Psoas muscle (tissue), 8 donors: Measurements from ENCODE around the gene ARHGAP32. TPM values are rescaled to one million over a fixed set of nuclear protein-coding genes. Genes with fewer than 3 reads are reported as not detected.

Source experiments
- ATAC-seq, 4 donors: fragments of 200-7000 bp; cut with Tn5 transposase; one replicate each; pipeline ENCODE4 v1.9.1; 2020; ENCODE audit warnings: moderate library complexity in 3 of 4, mild to moderate bottlenecking in 2 of 4
- DNase-seq, 2 donors: peaks; one replicate each; pipeline ENCODE4 v3.0.0-alpha.2; 2020
- H3K27ac ChIP-seq: fragments of 200-600 bp; one replicate; pipeline ENCODE4 v1.8.0; 2022
- H3K27me3 ChIP-seq, 3 donors: fragments of 200-600 bp in 1 of 3; one replicate each; pipeline versions ENCODE4 v1.6.1 to v1.8.0; 2013 to 2022; ENCODE audit warnings: low read length in 2 of 3, mild to moderate bottlenecking in 2 of 3, moderate library complexity in 1 of 3; ENCODE audit not compliant: insufficient read depth in 3 of 3
- H3K36me3 ChIP-seq, 2 donors: fragments of 200-600 bp in 1 of 2; one replicate each; pipeline versions ENCODE4 v1.6.1 to v1.8.0; 2013 to 2022; ENCODE audit warnings: low read depth in 1 of 2, mild to moderate bottlenecking in 1 of 2, moderate library complexity in 1 of 2; ENCODE audit not compliant: insufficient read depth in 1 of 2
- H3K4me1 ChIP-seq: fragments of 200-600 bp; one replicate; pipeline ENCODE4 v1.8.0; 2022
- H3K4me3 ChIP-seq: fragments of 200-600 bp; one replicate; pipeline ENCODE4 v1.8.0; 2022; ENCODE audit warnings: mild to moderate bottlenecking
- H3K9me3 ChIP-seq: fragments of 200-600 bp; one replicate; pipeline ENCODE4 v1.8.0; 2022
- CTCF ChIP-seq: fragments of 200-600 bp; IDR thresholded peaks from one replicate; pipeline ENCODE4 v1.8.0; 2022; ENCODE audit warnings: antibody characterized with exemption
- WGBS, 3 donors: extraction: QIAGEN DNeasy Blood & Tissue Kit; methylation state at CpG; one replicate each; pipeline versions ENCODE4 v1.1.6 to v1.1.7; 2013; 5-methylcytosine and 5-hydroxymethylcytosine counted together
- intact Hi-C, 2 donors: fragments of 100-400 bp; cut with DNase I; formaldehyde crosslinking; loops; one replicate each; pipeline versions ENCODE4 v1.11.0 to v1.14.2; 2022
- polyA plus RNA-seq, 3 donors: library from polyadenylated mRNA; stranded (reverse); fragments of 200-250 nt; gene quantifications; one replicate each; pipeline ENCODE4 v1.2.3, GENCODE V29; 2013
- total RNA-seq, 4 donors: library from RNA; stranded (reverse); fragmentation: NEBNext Ultra II Directional in 2 of 4; extraction: Animal tissue kit (Norgen Biotek cat#: 25700) in 2 of 4; gene quantifications; one replicate each; pipeline versions ENCODE4 v1.2.1 to v1.2.4, GENCODE V29; 2021 to 2023
- donor health status: healthy with polysubstance abuse.
- donor health status: DM: no; HTN: no; CAD: no; lungs with moderate emphysema.
- donor health status: Bipolar disorder and iron deficiency.
- donor health status: healthy.
- donor health status: DM: yes; HTN: yes; CAD: no.
- donor health status: DM: no; HTN: no; CAD: no.
- donor health status: DM: no; HTN: no; CAD: no.
- donor health status: DM: yes; HTN: yes; CAD: no.

Gene ARHGAP32
- total and polyA plus RNA-seq, 7 donors, result 1.3 to 10.1 (median 6.4) TPM

- intact Hi-C loops, result no loop called here
- ATAC-seq, result no peak
- no peak for DNase-seq
- Histone ChIP-seq H3K27me3 (no peaks in the 10 kb centered on the region), H3K4me1 (no peaks in the 10 kb centered on the region), H3K4me3 (no peak overlapping the region), H3K36me3 (no peaks in the 10 kb centered on the region), H3K9me3 (no peaks in the 10 kb centered on the region), H3K27ac (no peak overlapping the region)
- TF ChIP-seq CTCF, result no peak
- WGBS, 3 donors, result 84% methylated on average over 5 of the region's 5 CpGs
Observed at GRCh38 chr11:129210831-129211181, 18.7 kb upstream of the ARHGAP32 start.

GRCh38 chr11:129209891-129210830, 18.0 kb upstream of the ARHGAP32 start:
- H3K9me3 ChIP-seq, result no peaks in the 10 kb centered on the region
- DNase-seq (no peak), ATAC-seq (no peak)
- no peaks in the 10 kb centered on the region for H3K36me3 ChIP-seq
- 72 to 79% (median 75%) methylated on average over 7 of the region's 7 CpGs for WGBS, 3 donors
- no peak overlapping the region for H3K4me3 ChIP-seq
- H3K27me3 ChIP-seq, result no peaks in the 10 kb centered on the region
- TF ChIP-seq CTCF, result no peak
- intact Hi-C loops, result no loop called here
- no peak overlapping the region for H3K27ac ChIP-seq
- H3K4me1 ChIP-seq, result no peaks in the 10 kb centered on the region

GRCh38 chr11:129208863-129209262, 16.7 kb upstream of the ARHGAP32 start:
- WGBS, 3 donors, result 57 to 72% (median 66%) methylated on average over 1 of the region's 1 CpG
- Histone ChIP-seq H3K4me1 (no peaks in the 10 kb centered on the region), H3K36me3 (no peaks in the 10 kb centered on the region), H3K9me3 (no peaks in the 10 kb centered on the region), H3K27me3 (no peaks in the 10 kb centered on the region), H3K27ac (no peak overlapping the region), H3K4me3 (no peak overlapping the region)
- intact Hi-C loops, result no loop called here
- TF ChIP-seq CTCF, result no peak
- ATAC-seq (no peak), DNase-seq (no peak)

GRCh38 chr11:129204150-129204838, 12.2 kb upstream of the ARHGAP32 start:
- Histone ChIP-seq H3K27ac (no peak overlapping the region), H3K9me3 (no peaks in the 10 kb centered on the region), H3K4me3 (no peak overlapping the region), H3K36me3 (no peaks in the 10 kb centered on the region), H3K27me3 (no peaks in the 10 kb centered on the region), H3K4me1 (no peaks in the 10 kb centered on the region)
- DNase-seq, result no peak
- intact Hi-C loops, result no loop called here
- no peak for ATAC-seq
- TF ChIP-seq CTCF, result no peak
- WGBS, 3 donors, result 90 to 94% (median 90%) methylated on average over 4 of the region's 4 CpGs
